Parathyroid adenoma (tissue), 2 donors: ENCODE results near the gene DCUN1D3.

Experiments used
- H2AFZ ChIP-seq: fragments of 300-600 bp; sonication (generic); one replicate; pipeline ENCODE4 v1.7.0; 2017; ENCODE audit warnings: antibody characterized with exemption, mild to moderate bottlenecking
- H3K27ac ChIP-seq: fragments of 300-600 bp; sonication (generic); one replicate; pipeline ENCODE4 v1.7.0; 2017
- H3K27me3 ChIP-seq: fragments of 300-600 bp; sonication (generic); one replicate; pipeline ENCODE4 v1.7.0; 2017; ENCODE audit warnings: low read length; ENCODE audit not compliant: control insufficient read depth, insufficient read depth
- H3K36me3 ChIP-seq: fragments of 300-600 bp; sonication (generic); one replicate; pipeline ENCODE4 v1.7.0; 2017; ENCODE audit warnings: low read length; ENCODE audit not compliant: control insufficient read depth, insufficient read depth
- H3K4me1 ChIP-seq: fragments of 300-600 bp; sonication (generic); one replicate; pipeline ENCODE4 v1.7.0; 2017; ENCODE audit warnings: control low read depth
- H3K4me2 ChIP-seq: fragments of 300-600 bp; sonication (generic); one replicate; pipeline ENCODE4 v1.7.0; 2017; ENCODE audit warnings: low read length
- H3K4me3 ChIP-seq: fragments of 300-600 bp; sonication (generic); one replicate; pipeline ENCODE4 v1.7.0; 2017; ENCODE audit warnings: low read depth, low read length
- H3K79me2 ChIP-seq: fragments of 300-600 bp; sonication (generic); one replicate; pipeline ENCODE4 v1.7.0; 2017; ENCODE audit warnings: control low read depth
- H3K9ac ChIP-seq: fragments of 300-600 bp; sonication (generic); one replicate; pipeline ENCODE4 v1.7.0; 2017; ENCODE audit warnings: mild to moderate bottlenecking
- H3K9me3 ChIP-seq: fragments of 300-600 bp; sonication (generic); one replicate; pipeline ENCODE4 v1.7.0; 2017; ENCODE audit warnings: low read length; ENCODE audit not compliant: control insufficient read depth
- TF ChIP-seq, protein P1 (sequence below): fragments of 300-600 bp; sonication (generic); IDR thresholded peaks from one replicate; pipeline ENCODE4 v1.7.0; 2017; ENCODE audit warnings: antibody characterized with exemption, mild to moderate bottlenecking
- donor health status: primary hyperparathyroidism.

DCUN1D3 gene

DNA sequence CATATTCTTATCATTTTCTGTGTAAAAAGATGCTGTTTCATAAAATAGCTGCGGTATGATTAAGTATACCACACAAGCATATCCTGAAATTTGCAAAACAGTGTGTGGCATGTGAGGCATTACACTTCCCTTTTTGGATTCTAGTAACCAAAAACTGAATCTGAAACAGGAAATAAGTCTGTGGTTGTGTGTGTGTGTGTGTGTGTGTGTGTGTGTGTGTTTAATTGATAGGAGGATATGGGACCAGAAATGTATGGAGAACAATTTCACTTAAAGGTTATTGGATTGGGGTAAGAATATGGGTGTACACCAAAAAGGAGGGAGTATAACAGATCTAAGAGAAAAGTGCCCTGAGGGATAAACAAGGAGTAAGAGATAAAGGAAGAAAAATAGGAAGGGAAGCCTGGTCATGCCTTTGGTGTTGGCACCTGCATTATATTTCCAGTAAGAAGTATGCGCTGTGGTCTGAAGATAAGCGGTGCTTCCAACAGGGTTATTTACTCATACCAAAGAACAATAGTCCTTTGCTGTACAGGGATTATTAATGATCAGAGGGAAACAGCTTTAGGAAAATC, 4.4 kb upstream of the DCUN1D3 start:
- no peaks in the 10 kb centered on the region for H3K27me3 ChIP-seq
- H3K79me2 ChIP-seq: peaks cover 28% of the 10 kb centered on the region
- H3K27ac ChIP-seq: peak overlapping the region; percentile 40
- H2AFZ ChIP-seq: no peak overlapping the region
- H3K9ac ChIP-seq: no peak overlapping the region
- H3K4me1 ChIP-seq: peaks cover 29% of the 10 kb centered on the region
- no peaks in the 10 kb centered on the region for H3K36me3 ChIP-seq
- no peaks in the 10 kb centered on the region for H3K9me3 ChIP-seq
- H3K4me3 ChIP-seq: no peak overlapping the region
- TF ChIP-seq, protein P1, sequence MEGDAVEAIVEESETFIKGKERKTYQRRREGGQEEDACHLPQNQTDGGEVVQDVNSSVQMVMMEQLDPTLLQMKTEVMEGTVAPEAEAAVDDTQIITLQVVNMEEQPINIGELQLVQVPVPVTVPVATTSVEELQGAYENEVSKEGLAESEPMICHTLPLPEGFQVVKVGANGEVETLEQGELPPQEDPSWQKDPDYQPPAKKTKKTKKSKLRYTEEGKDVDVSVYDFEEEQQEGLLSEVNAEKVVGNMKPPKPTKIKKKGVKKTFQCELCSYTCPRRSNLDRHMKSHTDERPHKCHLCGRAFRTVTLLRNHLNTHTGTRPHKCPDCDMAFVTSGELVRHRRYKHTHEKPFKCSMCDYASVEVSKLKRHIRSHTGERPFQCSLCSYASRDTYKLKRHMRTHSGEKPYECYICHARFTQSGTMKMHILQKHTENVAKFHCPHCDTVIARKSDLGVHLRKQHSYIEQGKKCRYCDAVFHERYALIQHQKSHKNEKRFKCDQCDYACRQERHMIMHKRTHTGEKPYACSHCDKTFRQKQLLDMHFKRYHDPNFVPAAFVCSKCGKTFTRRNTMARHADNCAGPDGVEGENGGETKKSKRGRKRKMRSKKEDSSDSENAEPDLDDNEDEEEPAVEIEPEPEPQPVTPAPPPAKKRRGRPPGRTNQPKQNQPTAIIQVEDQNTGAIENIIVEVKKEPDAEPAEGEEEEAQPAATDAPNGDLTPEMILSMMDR: no peak
- no peak overlapping the region for H3K4me2 ChIP-seq

DNA sequence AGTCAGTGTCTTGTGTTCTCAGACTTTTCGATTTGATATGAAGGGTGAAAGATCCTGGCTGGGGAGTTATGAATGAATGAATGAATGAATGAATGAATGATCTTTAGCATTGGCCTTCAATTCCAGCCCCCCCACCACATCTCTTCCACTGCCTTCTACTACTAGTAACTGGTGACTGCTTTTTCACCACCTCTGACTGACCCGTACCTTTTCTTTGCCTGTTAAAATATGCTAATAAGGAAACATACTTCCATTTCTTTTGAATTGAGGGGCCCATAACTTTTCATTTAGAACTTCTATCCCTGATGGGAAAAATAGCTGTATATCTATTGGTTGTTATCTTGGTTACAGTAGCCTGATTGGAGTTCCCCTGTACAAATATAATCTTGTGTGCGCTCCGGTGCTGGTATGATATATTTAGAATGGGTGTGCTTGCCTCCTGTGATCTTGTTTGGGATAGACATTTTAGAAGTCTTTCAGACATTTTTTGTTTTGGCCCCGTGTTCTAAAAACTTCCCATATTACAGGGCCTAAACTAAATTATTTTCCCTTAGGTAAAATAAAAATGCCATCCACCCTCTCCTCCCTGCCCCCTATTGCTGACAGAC, 3.8 kb upstream of the DCUN1D3 start:
- no peak overlapping the region for H3K4me3 ChIP-seq
- H3K27me3 ChIP-seq: no peaks in the 10 kb centered on the region
- TF ChIP-seq, protein P1: no peak
- peaks cover 29% of the 10 kb centered on the region for H3K4me1 ChIP-seq
- H3K9ac ChIP-seq: no peak overlapping the region
- H3K9me3 ChIP-seq: no peaks in the 10 kb centered on the region
- no peaks in the 10 kb centered on the region for H3K36me3 ChIP-seq
- no peak overlapping the region for H2AFZ ChIP-seq
- H3K4me2 ChIP-seq: no peak overlapping the region
- peaks cover 24% of the 10 kb centered on the region for H3K79me2 ChIP-seq
- H3K27ac ChIP-seq: peak overlapping the region; percentile 40

DNA sequence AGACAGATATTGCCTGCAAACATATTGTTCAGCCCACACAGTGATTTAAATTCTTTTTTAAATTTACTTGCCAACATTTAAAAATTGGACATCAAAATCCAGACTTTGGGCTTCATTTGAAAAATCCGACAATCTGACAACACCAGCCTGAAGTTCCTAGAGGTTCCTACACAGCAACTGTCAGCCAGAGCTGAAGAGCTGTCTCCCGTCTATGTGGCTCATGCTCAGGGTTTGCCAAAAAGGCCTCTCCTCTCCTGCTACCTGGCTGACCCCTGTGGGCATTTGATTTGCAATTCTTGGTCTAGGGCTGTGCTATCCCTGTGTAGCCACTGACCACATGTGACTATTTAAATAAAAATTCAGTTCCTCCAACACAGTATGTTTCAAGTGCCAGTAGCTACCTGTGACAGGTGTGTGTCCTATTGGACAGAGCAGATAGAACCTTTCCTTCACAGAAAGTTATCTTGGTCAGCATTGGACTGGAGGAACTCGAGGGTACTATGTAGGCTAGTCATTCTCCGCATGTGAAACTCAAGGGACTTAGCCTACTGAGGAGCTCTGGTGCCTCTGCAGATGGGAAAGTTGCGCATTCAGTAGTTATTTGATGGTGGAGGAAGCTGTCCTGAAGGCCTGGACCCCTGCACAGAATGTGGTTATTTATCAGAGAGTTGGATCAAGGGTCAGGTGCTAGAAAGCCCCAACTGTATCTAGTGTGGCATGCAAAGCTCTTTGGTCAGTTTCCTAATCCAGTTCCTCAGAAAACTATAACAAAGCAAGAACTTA, 3.1 kb upstream of the DCUN1D3 start:
- Histone ChIP-seq H3K9ac (no peak overlapping the region), H3K79me2 (peaks cover 20% of the 10 kb centered on the region), H2AFZ (no peak overlapping the region), H3K27me3 (no peaks in the 10 kb centered on the region), H3K9me3 (no peaks in the 10 kb centered on the region), H3K36me3 (no peaks in the 10 kb centered on the region), H3K4me2 (no peak overlapping the region), H3K27ac (peak overlapping the region; percentile 96), H3K4me3 (no peak overlapping the region), H3K4me1 (peaks cover 29% of the 10 kb centered on the region)
- TF ChIP-seq, protein P1: no peak

DNA sequence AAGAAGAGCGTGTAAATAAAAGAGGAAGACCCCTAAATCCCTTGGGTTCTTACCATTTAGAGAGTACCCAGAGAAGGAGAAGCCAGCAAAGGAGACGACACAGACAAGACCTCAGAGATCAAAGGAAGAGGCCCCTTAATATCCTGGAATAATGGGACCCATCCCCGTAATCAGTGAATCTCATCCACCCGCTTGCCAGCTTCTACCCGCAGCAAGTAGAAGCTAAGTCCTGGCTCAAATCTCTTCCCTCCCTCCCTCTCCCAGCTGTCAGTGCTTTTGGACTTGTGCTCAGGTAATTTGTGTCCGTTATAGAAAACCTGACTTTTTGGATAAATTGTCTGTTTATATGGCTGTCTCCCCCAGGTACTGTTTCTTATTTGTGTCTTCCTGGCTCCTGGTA, 2.3 kb upstream of the DCUN1D3 start:
- H3K4me1 ChIP-seq: peaks cover 35% of the 10 kb centered on the region
- H3K79me2 ChIP-seq: peaks cover 11% of the 10 kb centered on the region
- H3K4me2 ChIP-seq: no peak overlapping the region
- H3K27ac ChIP-seq: peak overlapping the region; percentile 96
- no peaks in the 10 kb centered on the region for H3K27me3 ChIP-seq
- TF ChIP-seq, protein P1: no peak
- no peak overlapping the region for H3K9ac ChIP-seq
- H3K4me3 ChIP-seq: peak overlapping the region; percentile 96
- no peaks in the 10 kb centered on the region for H3K9me3 ChIP-seq
- H3K36me3 ChIP-seq: no peaks in the 10 kb centered on the region
- H2AFZ ChIP-seq: no peak overlapping the region
